SK-N-SH (cell line): Measurements from ENCODE around the gene COX4I1. TPM values are rescaled to one million over a fixed set of nuclear protein-coding genes. Genes with fewer than 3 reads are reported as not detected.

Experiments used
- CTCF ChIA-PET: fragments of 300-600, 350-600 bp; formaldehyde crosslinking; extraction: SDS; loops from one replicate; lab custom pipeline; 2021; lab: Yijun Ruan, JAX
- POLR2A ChIA-PET: fragments of 350-600 bp; sonication (Branson Sonifier 250); formaldehyde crosslinking; extraction: SDS; loops from one replicate; lab custom pipeline; 2020; ENCODE audit warnings: antibody characterized with exemption, inconsistent platforms; lab: Yijun Ruan, JAX
- DNase-seq: peaks from one replicate; pipeline ENCODE4 v3.0.0; 2012
- H2AFZ ChIP-seq: fragments of 200-600 bp; sonication (generic); 2 replicates; pipeline ENCODE4 v1.8.1; 2016; ENCODE audit warnings: antibody characterized with exemption, mild to moderate bottlenecking, low read depth
- H3F3A ChIP-seq: fragments of 200-600 bp; sonication (generic); replicated peaks from 2 replicates; pipeline ENCODE3; 2016; ENCODE audit warnings: antibody characterized with exemption, mild to moderate bottlenecking; ENCODE audit not compliant: insufficient read depth
- H3K27ac ChIP-seq, 2 experiments: fragments of 200-500 bp in 1 of 2; fragments of 200-600 bp in 1 of 2; sonication (Bioruptor generic) in 1 of 2; sonication (generic), shearing (Covaris generic) in 1 of 2; 2 replicates each; pipeline versions ENCODE4 v1.5.1 to v1.6.1; 2014 to 2016; ENCODE audit warnings: low read depth in 2 of 2, inconsistent platforms in 1 of 2, low read length in 1 of 2, mild to moderate bottlenecking in 1 of 2, mixed read lengths in 1 of 2
- H3K27me3 ChIP-seq: fragments of 200-600 bp; sonication (generic), shearing (Covaris generic); 2 replicates; pipeline ENCODE4 v1.6.1; 2016; ENCODE audit warnings: mixed run types; ENCODE audit not compliant: insufficient read depth
- H3K36me3 ChIP-seq, 2 experiments: fragments of 200-500 bp in 1 of 2; fragments of 200-600 bp in 1 of 2; sonication (Bioruptor generic) in 1 of 2; sonication (generic) in 1 of 2; replicated peaks in 1 of 2; 2 replicates each; pipeline versions ENCODE3 to v1.5.1; 2014 to 2016; ENCODE audit warnings: low read length in 1 of 2, mild to moderate bottlenecking in 1 of 2; ENCODE audit not compliant: insufficient read depth in 2 of 2, control insufficient read depth in 1 of 2
- H3K4me1 ChIP-seq, 2 experiments: fragments of 200-500 bp in 1 of 2; fragments of 200-600 bp in 1 of 2; sonication (Bioruptor generic) in 1 of 2; sonication (generic), shearing (Covaris generic) in 1 of 2; 2 replicates each; pipeline versions ENCODE4 v1.5.1 to v1.6.1; 2014 to 2016; ENCODE audit warnings: low read depth in 1 of 2, low read length in 1 of 2, mixed run types in 1 of 2; ENCODE audit not compliant: insufficient read depth in 2 of 2, control insufficient read depth in 1 of 2
- H3K4me2 ChIP-seq: fragments of 200-600 bp; sonication (generic), shearing (Covaris generic); 2 replicates; pipeline ENCODE4 v1.6.1; 2017; ENCODE audit warnings: mixed run types
- H3K4me3 ChIP-seq, 2 experiments: fragments of 200-500 bp in 1 of 2; fragments of 200-600 bp in 1 of 2; sonication (Bioruptor generic) in 1 of 2; sonication (generic), shearing (Covaris generic) in 1 of 2; 2 replicates each; pipeline versions ENCODE4 v1.5.1 to v1.8.1; 2014 to 2016; ENCODE audit warnings: low read depth in 2 of 2, inconsistent platforms in 1 of 2, low read length in 1 of 2, mild to moderate bottlenecking in 1 of 2, mixed read lengths in 1 of 2, moderate library complexity in 1 of 2
- H3K79me2 ChIP-seq: fragments of 200-600 bp; sonication (generic); 2 replicates; pipeline ENCODE4 v1.8.1; 2017; ENCODE audit warnings: mild to moderate bottlenecking; ENCODE audit not compliant: insufficient read depth
- H3K9ac ChIP-seq: fragments of 200-600 bp; sonication (generic); 2 replicates; pipeline ENCODE4 v1.6.1; 2017; ENCODE audit warnings: mixed run types
- H3K9me2 ChIP-seq: fragments of 200-600 bp; sonication (generic); 2 replicates; pipeline ENCODE4 v1.6.1; 2017; ENCODE audit warnings: mixed run types
- H3K9me3 ChIP-seq: fragments of 200-600 bp; sonication (generic); 2 replicates; pipeline ENCODE4 v1.6.1; 2017; ENCODE audit warnings: mixed run types, mild to moderate bottlenecking, moderate library complexity
- H4K20me1 ChIP-seq: fragments of 200-600 bp; sonication (generic); 2 replicates; pipeline ENCODE4 v1.6.1; 2017; ENCODE audit warnings: mild to moderate bottlenecking, mixed run types; ENCODE audit not compliant: insufficient read depth
- EP300 ChIP-seq, 2 experiments: IDR thresholded peaks; 2 replicates each; pipeline versions ENCODE4 v1.4.0 to v1.6.1; 2012; ENCODE audit warnings: borderline replicate concordance in 1 of 2, low read depth in 1 of 2, low read length in 1 of 2
- FOSL2 ChIP-seq: IDR thresholded peaks from 2 replicates; pipeline ENCODE4 v1.4.0; 2012; ENCODE audit warnings: low read depth, mild to moderate bottlenecking, moderate library complexity, borderline replicate concordance
- FOXJ3 ChIP-seq: sonication (generic); formaldehyde crosslinking; IDR thresholded peaks from 2 replicates; pipeline ENCODE4 v1.5.1; 2020; ENCODE audit warnings: mild to moderate bottlenecking, missing genetic modification reagents
- FOXM1 ChIP-seq: IDR thresholded peaks from 2 replicates; pipeline ENCODE4 v1.4.0; 2012; ENCODE audit warnings: low read depth, mild to moderate bottlenecking
- NFIC ChIP-seq: IDR thresholded peaks from 2 replicates; pipeline ENCODE4 v1.4.0; 2012; ENCODE audit warnings: borderline replicate concordance
- NRF1 ChIP-seq: IDR thresholded peaks from 2 replicates; pipeline ENCODE4 v1.6.1; 2012; ENCODE audit warnings: low read depth, mild to moderate bottlenecking, low read length
- POLR2AphosphoS5 ChIP-seq: IDR thresholded peaks from 2 replicates; pipeline ENCODE4 v1.6.1; 2012; ENCODE audit warnings: low read depth, low read length
- RXRA ChIP-seq: IDR thresholded peaks from 2 replicates; pipeline ENCODE4 v1.4.0; 2012; ENCODE audit warnings: low read depth, mild to moderate bottlenecking, borderline replicate concordance
- TAF1 ChIP-seq: IDR thresholded peaks from 2 replicates; pipeline ENCODE4 v1.6.1; 2012; ENCODE audit warnings: low read depth, mild to moderate bottlenecking, low read length, moderate library complexity, borderline replicate concordance
- TCF12 ChIP-seq: IDR thresholded peaks from 2 replicates; pipeline ENCODE4 v1.4.0; 2012
- YY1 ChIP-seq: IDR thresholded peaks from 2 replicates; pipeline ENCODE4 v1.4.0; 2012; ENCODE audit warnings: low read depth, mild to moderate bottlenecking
- WGBS: methylation state at CpG from one replicate; pipeline ENCODE4 v1.1.6; 2017; ENCODE audit warnings: low lambda C conversion rate; 5-methylcytosine and 5-hydroxymethylcytosine counted together
- polyA plus RNA-seq, 3 experiments: library from polyadenylated mRNA; depleted of rRNA; stranded (reverse); fragments of >200 nt; gene quantifications; 2 replicates each; pipeline ENCODE4 v1.2.3, GENCODE V29; 2012
- TF ChIP-seq, protein P1 (sequence below): IDR thresholded peaks from 2 replicates; pipeline ENCODE4 v1.4.0; 2012; ENCODE audit warnings: low read depth, borderline replicate concordance
- TF ChIP-seq, protein P2 (sequence below): IDR thresholded peaks from 2 replicates; pipeline ENCODE4 v1.4.0; 2012; ENCODE audit warnings: low read depth, borderline replicate concordance
- TF ChIP-seq, protein P3 (sequence below): IDR thresholded peaks from 2 replicates; pipeline ENCODE4; 2012
- TF ChIP-seq, protein P4 (sequence below): IDR thresholded peaks from 2 replicates; pipeline ENCODE4 v1.4.0; 2012; ENCODE audit warnings: low read depth
- TF ChIP-seq, protein P5 (sequence below): IDR thresholded peaks from 2 replicates; pipeline ENCODE4 v1.6.1; 2012; ENCODE audit warnings: mild to moderate bottlenecking, low read depth, low read length, moderate library complexity

COX4I1 gene
- polyA plus RNA-seq, 1 of the 3 experiments (the other 2 are of a cell fraction): 1,294 TPM

DNA sequence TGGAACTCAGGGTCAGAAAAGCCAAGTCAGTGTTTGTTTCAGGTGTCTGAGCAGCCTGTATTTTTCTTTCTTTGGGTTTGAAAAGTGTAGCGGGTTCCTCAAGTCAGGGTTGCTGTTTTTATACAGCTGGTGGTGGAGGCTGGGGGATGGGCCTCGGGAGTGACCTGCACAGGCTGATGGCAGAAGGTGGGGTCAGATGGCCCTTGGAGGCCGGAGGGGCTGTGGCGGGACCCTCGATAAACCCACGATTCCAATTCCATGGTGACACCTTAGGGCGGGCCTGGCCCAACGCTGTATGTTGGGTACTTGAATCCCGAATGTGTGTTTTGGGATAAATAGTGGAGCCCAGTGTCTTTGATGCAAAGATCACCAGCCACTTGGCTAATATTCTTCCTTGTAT is 28.7 kb downstream of the COX4I1 start:
- no peaks in the 10 kb centered on the region for H3K4me1 ChIP-seq
- ChIA-PET POLR2A (no interaction called here), CTCF (no interaction called here)
- no peaks in the 10 kb centered on the region for H4K20me1 ChIP-seq
- no peak overlapping the region for H3K27ac ChIP-seq
- TF ChIP-seq RXRA (no peak), NRF1 (no peak), POLR2AphosphoS5 (no peak), FOXM1 (no peak), TAF1 (no peak), NFIC (no peak), YY1 (no peak)
- TF ChIP-seq, protein P1, sequence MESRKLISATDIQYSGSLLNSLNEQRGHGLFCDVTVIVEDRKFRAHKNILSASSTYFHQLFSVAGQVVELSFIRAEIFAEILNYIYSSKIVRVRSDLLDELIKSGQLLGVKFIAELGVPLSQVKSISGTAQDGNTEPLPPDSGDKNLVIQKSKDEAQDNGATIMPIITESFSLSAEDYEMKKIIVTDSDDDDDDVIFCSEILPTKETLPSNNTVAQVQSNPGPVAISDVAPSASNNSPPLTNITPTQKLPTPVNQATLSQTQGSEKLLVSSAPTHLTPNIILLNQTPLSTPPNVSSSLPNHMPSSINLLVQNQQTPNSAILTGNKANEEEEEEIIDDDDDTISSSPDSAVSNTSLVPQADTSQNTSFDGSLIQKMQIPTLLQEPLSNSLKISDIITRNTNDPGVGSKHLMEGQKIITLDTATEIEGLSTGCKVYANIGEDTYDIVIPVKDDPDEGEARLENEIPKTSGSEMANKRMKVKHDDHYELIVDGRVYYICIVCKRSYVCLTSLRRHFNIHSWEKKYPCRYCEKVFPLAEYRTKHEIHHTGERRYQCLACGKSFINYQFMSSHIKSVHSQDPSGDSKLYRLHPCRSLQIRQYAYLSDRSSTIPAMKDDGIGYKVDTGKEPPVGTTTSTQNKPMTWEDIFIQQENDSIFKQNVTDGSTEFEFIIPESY: no peak
- TF ChIP-seq, protein P2, sequence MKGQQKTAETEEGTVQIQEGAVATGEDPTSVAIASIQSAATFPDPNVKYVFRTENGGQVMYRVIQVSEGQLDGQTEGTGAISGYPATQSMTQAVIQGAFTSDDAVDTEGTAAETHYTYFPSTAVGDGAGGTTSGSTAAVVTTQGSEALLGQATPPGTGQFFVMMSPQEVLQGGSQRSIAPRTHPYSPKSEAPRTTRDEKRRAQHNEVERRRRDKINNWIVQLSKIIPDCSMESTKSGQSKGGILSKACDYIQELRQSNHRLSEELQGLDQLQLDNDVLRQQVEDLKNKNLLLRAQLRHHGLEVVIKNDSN: no peak
- 5% methylated on average over 9 of the region's 9 CpGs for WGBS
- H3K9me3 ChIP-seq: no peaks in the 10 kb centered on the region
- peaks cover 85% of the 10 kb centered on the region for H3K27me3 ChIP-seq
- no peaks in the 10 kb centered on the region for H3K9me2 ChIP-seq
- no peak overlapping the region for H2AFZ ChIP-seq
- H3K4me3 ChIP-seq: no peak overlapping the region
- DNase-seq: no peak
- no peak overlapping the region for H3K9ac ChIP-seq
- H3K4me2 ChIP-seq: no peak overlapping the region
- H3F3A ChIP-seq: no peaks in the 10 kb centered on the region
- H3K36me3 ChIP-seq: no peaks in the 10 kb centered on the region
- no peaks in the 10 kb centered on the region for H3K79me2 ChIP-seq

DNA sequence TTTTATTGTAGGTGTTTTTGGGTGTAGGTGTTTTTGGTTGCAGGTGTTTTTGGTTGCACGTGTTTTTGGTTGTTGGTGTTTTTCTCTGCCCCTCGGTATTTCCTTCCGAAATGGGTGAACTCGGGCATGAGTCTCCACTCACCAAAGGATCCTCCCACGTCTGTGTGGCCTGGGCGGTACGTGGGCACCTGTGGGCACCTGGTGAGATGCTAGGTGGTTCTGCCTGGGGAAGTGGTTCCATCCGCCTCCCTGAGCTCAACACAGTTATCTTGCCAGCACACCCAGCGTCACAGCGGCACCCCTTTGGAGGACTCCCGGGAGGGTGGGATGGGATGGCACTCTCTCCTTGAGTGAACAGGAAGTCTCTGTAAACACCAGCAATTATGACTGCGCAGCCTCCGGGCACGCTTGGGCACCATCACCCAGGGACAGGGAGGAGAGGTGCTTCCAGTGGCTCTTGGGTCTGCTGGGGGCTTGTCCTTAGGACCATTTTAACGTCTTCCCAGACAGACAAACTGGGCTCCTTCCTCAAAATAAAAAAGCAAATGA is 29.8 kb downstream of the COX4I1 start:
- no peaks in the 10 kb centered on the region for H3K36me3 ChIP-seq
- H3K4me1 ChIP-seq: no peaks in the 10 kb centered on the region
- no peak for DNase-seq
- no peak overlapping the region for H3K9ac ChIP-seq
- H3K27me3 ChIP-seq: peaks cover 89% of the 10 kb centered on the region
- H3K4me2 ChIP-seq: no peak overlapping the region
- TF ChIP-seq TCF12: no peak
- TF ChIP-seq, protein P3, sequence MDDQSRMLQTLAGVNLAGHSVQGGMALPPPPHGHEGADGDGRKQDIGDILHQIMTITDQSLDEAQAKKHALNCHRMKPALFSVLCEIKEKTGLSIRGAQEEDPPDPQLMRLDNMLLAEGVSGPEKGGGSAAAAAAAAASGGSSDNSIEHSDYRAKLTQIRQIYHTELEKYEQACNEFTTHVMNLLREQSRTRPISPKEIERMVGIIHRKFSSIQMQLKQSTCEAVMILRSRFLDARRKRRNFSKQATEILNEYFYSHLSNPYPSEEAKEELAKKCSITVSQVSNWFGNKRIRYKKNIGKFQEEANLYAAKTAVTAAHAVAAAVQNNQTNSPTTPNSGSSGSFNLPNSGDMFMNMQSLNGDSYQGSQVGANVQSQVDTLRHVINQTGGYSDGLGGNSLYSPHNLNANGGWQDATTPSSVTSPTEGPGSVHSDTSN: no peak
- TF ChIP-seq, protein P1: no peak
- TF ChIP-seq POLR2AphosphoS5: no peak
- no peak for TF ChIP-seq FOSL2
- no peak for TF ChIP-seq FOXJ3 (CRISPR knock-in tag)
- TF ChIP-seq, protein P4, sequence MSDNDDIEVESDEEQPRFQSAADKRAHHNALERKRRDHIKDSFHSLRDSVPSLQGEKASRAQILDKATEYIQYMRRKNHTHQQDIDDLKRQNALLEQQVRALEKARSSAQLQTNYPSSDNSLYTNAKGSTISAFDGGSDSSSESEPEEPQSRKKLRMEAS: no peak
- TF ChIP-seq EP300 (IDR thresholded peaks at IDR 0.05; ENCODE audit: borderline replicate concordance in 1 of 2, low read depth in 1 of 2, low read length in 1 of 2): no peak
- TF ChIP-seq, protein P5, sequence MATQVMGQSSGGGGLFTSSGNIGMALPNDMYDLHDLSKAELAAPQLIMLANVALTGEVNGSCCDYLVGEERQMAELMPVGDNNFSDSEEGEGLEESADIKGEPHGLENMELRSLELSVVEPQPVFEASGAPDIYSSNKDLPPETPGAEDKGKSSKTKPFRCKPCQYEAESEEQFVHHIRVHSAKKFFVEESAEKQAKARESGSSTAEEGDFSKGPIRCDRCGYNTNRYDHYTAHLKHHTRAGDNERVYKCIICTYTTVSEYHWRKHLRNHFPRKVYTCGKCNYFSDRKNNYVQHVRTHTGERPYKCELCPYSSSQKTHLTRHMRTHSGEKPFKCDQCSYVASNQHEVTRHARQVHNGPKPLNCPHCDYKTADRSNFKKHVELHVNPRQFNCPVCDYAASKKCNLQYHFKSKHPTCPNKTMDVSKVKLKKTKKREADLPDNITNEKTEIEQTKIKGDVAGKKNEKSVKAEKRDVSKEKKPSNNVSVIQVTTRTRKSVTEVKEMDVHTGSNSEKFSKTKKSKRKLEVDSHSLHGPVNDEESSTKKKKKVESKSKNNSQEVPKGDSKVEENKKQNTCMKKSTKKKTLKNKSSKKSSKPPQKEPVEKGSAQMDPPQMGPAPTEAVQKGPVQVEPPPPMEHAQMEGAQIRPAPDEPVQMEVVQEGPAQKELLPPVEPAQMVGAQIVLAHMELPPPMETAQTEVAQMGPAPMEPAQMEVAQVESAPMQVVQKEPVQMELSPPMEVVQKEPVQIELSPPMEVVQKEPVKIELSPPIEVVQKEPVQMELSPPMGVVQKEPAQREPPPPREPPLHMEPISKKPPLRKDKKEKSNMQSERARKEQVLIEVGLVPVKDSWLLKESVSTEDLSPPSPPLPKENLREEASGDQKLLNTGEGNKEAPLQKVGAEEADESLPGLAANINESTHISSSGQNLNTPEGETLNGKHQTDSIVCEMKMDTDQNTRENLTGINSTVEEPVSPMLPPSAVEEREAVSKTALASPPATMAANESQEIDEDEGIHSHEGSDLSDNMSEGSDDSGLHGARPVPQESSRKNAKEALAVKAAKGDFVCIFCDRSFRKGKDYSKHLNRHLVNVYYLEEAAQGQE: no peak
- H3K9me3 ChIP-seq: no peaks in the 10 kb centered on the region
- no peak overlapping the region for H3K27ac ChIP-seq
- H3K9me2 ChIP-seq: no peaks in the 10 kb centered on the region
- ChIA-PET POLR2A (no interaction called here), CTCF (interaction anchor here (0.6 to 10.0 kb wide), 2 partner anchors 9 to 514 kb away, joined by 3 to 85 read pairs; no protein-coding TSS in a partner anchor)
- no peaks in the 10 kb centered on the region for H3F3A ChIP-seq
- no peaks in the 10 kb centered on the region for H3K79me2 ChIP-seq
- H4K20me1 ChIP-seq: no peaks in the 10 kb centered on the region
- H3K4me3 ChIP-seq: no peak overlapping the region
- no peak overlapping the region for H2AFZ ChIP-seq
- WGBS: 5% methylated on average over 10 of the region's 15 CpGs
